SHP77 treated with DMSO at 0.1 percent for 48 hours (cell line): ENCODE data around the gene RBM33.

ENCODE experiments used
- DNase-seq: peaks from one replicate; lab custom pipeline; 2025; lab: John Stamatoyannopoulos, UW

Gene RBM33

GRCh38 chr7:155796381-155797261 is 152.2 kb downstream of the RBM33 start:
- DNase-seq = no peak

- no peak for DNase-seq
Observed at GRCh38 chr7:155797262-155798250, 153.1 kb downstream of the RBM33 start.

- DNase-seq = peak; percentile 50
Observed at GRCh38 chr7:155798673-155799439, 154.4 kb downstream of the RBM33 start.

DNA sequence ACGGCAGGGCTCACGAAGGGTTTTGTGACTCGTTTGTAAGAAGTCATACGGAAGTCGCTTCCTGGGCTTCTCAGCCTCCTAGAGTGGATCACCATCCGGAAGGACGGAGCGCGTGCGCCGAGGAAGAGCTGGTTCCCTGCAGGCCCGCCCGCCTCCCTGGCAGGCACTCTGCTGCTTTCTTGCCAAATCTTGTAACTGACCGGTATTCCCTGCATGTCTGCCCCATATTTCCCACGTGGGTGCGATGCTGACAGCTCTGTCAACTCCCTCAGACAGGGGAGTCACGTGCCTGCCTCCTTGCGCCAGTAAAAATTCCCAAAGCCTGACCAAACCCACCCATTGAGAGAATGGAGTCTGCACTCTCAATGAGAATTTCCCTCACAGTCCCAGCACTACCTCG is 155.1 kb downstream of the RBM33 start:
- DNase-seq = no peak

GRCh38 chr7:155800301-155800700 is 155.8 kb downstream of the RBM33 start:
- DNase-seq = no peak

DNA sequence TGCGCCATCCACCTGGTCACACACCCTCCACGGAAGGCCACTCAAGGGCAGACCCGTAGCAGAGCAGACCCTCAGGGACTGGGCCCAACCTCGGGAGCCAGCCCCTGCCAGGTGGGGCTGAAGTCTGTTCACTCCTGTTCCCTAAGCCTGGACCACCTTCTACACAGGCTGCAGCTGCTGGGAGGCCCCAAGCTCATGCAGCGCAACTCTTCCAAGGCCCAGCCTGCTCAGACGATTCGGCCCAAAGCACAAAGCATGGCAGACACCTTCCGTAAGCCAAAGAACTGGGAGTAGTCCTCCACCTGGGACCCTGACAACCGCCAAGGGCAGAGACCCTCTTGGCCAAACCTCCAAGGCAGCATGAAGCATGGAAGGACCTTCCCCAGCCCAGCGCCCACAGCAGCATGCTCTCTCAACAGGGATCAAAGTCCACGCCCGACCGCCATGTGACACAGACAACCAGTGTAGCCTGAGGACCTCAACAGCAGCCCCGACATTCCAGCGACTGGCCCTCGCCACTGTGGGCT is 156.3 kb downstream of the RBM33 start:
- DNase-seq = no peak

DNA sequence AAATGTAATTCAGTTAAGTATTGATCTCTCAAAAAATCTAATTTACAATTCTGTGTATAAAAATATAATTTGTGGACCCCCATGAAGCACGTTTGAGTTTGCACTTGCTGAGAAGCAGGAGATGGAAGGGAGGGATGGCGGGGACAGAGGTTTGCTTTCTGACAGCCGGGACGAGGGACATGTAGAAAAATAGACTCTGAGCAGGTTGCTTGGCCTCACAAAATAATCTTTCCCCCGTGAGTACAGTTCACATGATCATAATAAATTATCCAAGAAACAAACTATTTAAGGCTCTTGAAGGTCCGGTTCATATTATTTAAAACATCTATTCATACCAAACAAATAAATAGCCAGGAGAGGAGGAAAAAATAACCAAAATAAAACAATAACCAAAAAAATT is 157.8 kb downstream of the RBM33 start:
- DNase-seq = no peak

- DNase-seq = no peak
Observed at GRCh38 chr7:155802906-155803417, 158.5 kb downstream of the RBM33 start.

DNA sequence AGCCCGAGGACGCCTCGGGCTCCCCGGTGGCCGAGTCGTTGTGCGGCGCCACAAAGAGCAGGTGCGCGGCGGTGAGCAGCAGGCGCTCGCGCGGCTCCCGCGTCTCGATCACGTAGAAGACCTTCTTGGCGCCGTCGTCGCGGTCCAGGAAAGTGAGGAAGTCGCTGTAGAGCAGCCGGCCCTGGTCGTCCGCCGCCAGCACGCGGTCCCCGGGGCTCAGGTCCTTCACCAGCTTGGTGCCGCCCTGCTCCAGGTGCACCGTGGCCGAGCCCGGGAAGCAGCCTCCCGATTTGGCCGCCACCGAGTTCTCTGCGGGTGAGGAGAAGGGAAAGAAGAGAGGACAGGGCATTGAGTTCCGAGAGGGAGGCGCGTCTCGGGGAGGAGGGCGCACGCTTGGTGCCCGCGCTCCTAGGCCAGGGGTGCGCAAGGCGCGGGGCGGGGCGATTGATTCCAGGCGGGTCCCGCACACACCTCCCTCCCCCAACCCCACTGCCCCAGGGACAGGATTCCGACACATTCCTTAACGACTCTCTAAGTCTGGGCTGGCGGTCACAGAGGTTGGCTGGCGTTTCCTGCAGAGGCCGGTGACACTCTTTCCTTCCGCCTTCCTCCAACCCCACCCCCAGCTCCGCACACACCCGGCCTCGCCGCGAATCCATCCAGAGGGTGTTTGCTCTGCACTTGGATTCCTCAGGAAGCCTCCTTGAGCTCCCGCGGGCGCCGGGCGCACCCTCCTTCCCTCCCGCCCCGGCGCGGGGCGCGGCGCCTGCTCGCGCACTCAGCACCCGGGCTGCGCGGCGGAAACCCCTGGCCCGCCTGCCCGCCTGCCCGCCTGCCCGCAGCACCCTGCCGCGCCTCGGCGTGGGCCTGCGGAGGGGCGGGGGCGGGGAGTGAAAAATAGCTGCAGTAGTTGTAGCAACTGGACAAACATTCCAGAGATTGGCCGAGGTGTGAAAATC is 159.2 kb downstream of the RBM33 start:
- DNase-seq = no peak

DNA sequence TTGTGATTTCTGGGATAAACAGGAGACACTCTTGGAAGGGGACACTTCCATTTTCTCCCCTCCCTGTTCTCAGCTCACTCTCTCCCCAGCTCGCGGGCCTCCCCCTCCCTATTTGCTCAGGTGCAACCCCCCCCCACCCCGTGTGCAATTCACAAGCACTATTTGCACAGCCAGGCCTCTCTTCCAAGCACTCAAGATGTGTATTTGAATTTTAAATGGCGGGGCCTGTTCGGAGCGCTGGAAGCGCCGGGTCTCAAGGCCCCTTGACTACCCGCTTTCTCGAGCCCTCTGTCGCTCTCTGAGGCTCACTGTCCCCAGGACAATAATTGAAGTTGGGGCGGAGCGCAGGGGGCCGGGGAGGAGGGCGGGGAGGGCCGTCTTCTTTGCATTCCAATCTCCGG is 160.0 kb downstream of the RBM33 start:
- no peak for DNase-seq

GRCh38 chr7:155804897-155805825 is 160.7 kb downstream of the RBM33 start:
- DNase-seq = no peak

GRCh38 chr7:155805826-155806095 is 161.3 kb downstream of the RBM33 start:
- no peak for DNase-seq

DNA sequence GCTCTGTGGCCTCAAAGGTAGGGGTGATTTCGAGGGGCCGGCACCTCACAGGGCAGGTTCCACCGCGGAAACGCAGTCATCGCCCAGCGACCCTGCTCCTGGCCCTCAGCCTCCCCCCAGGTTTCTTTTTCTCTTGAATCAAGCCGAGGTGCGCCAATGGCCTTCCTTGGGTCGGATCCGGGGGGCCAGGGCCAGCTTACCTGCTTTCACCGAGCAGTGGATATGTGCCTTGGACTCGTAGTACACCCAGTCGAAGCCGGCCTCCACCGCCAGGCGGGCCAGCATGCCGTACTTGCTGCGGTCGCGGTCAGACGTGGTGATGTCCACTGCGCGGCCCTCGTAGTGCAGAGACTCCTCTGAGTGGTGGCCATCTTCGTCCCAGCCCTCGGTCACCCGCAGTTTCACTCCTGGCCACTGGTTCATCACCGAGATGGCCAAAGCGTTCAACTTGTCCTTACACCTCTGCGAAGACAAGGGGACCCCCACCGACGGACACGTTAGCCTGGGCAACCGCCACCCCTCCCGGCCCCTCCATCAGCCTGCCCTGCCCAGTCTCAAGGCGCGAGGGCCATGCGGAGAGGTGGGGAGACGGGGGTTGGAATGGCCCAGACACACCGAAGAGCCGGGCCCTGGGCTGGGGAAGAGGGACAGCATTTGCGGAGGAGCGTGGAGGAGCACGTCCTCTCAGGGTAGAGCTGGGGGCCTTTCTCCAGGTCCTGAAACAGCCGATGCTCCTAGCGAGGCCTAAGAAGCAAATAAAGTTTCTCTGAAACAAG is 161.8 kb downstream of the RBM33 start:
- no peak for DNase-seq

DNA sequence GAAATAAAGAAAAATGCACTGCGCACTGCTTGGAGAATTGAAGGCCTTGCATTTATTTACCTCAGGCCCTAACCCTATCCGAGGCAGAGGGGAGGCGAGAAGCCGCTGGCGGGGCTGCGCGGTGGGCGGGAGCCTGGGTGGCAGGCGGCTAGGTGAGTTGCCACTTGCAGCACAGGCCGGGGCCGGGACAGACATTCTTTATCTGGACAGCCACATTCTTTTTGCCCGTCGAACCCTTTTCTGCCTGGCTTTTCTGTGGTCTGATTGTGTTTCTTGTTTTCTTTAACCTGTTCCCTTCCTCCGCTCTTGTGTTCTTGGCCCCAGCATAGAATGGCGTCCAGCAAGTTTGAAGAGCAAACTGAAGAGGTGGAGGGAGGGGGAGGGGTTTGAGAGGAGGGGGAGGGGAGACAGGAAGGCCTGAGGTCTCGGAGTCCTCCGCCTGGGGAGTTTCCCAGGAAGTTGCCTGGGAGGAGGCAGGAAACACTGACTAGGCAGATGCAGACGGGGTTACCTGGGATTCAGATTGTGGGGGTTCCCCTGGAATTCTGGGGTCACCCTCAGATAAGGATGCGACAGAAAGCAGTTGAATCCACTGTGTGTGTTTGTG is 162.7 kb downstream of the RBM33 start:
- no peak for DNase-seq

DNA sequence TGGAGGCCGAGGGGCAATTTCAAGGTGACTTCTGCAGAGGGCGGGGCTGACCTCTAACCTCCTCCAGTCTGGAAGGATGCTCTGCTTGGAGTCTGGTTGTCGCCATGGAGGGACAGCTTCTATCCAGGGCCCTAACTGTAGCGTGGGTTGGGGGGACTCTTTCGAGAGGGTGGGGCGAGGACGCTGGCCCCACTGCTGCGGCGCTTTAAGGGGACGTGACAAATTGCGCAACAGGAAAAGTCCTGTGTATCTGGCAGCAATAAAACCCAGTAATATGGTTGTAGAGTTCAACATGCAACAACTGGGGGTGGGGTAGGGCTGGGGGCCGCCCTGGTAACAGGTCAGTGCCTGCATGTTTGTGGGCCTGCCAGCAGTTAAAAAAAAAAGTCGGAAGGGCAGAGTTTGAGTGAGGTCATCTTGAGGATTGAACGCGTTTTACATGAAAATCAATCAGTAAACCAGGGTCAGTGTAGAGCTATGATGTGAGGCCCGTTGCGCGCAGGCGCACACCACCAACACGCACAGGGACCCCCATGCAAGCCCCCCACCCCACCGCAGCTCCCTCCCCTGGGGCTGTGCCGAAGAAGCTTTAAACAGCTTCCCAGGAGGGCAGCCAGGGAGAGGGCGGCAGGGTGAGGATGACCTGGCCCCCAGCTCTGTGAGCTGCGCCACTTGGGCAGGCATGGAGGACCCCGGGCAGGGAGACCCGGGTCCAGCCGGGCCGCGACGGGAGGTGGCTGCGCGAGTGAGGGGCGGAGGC is 163.5 kb downstream of the RBM33 start:
- no peak for DNase-seq

GRCh38 chr7:155808549-155809331 is 164.3 kb downstream of the RBM33 start:
- DNase-seq = no peak
